AG04450 (cell line): ENCODE measurements around the gene SF3A2. TPM values are rescaled to one million over a fixed set of nuclear protein-coding genes. Genes with fewer than 3 reads are reported as not detected.

ENCODE experiments used
- CTCF ChIA-PET: fragments of 300-600, 350-600 bp; formaldehyde crosslinking; extraction: SDS; loops from one replicate; lab custom pipeline; 2022; ENCODE audit warnings: antibody characterized with exemption, inconsistent platforms; lab: Charles Lee
- POLR2A ChIA-PET: fragments of 350-600 bp; formaldehyde crosslinking; extraction: SDS; loops from one replicate; lab custom pipeline; 2021; ENCODE audit warnings: antibody characterized with exemption, inconsistent platforms; lab: Yijun Ruan, JAX
- DNase-seq: peaks from one replicate; pipeline ENCODE4 v3.0.0-alpha.2; 2011; ENCODE audit warnings: low read depth, low spot score
- H3K27ac ChIP-seq: one replicate; pipeline ENCODE4 v1.5.1; 2012; ENCODE audit warnings: low read depth, low read length, control low read depth
- H3K27me3 ChIP-seq: one replicate; pipeline ENCODE4 v1.6.0; 2012; ENCODE audit warnings: low read length; ENCODE audit not compliant: control insufficient read depth, insufficient read depth
- H3K4me3 ChIP-seq: 2 replicates; pipeline ENCODE4 v1.5.1; 2011; ENCODE audit warnings: mild to moderate bottlenecking, low read depth, low read length, control low read depth
- H3K9me3 ChIP-seq: 2 replicates; pipeline ENCODE4 v1.5.1; 2012; ENCODE audit warnings: low read length; ENCODE audit not compliant: control insufficient read depth, insufficient read depth
- CTCF ChIP-seq: IDR thresholded peaks from 2 replicates; pipeline ENCODE4 v1.5.1; 2011; ENCODE audit warnings: low read depth, low read length, control low read depth, inconsistent platforms
- polyA plus RNA-seq: library from polyadenylated mRNA; depleted of rRNA; stranded (reverse); fragments of >200 nt; gene quantifications from 2 replicates; pipeline ENCODE4 v1.2.3, GENCODE V29; 2011

Gene SF3A2
- polyA plus RNA-seq, 1 experiment, result 7.0 TPM

DNA sequence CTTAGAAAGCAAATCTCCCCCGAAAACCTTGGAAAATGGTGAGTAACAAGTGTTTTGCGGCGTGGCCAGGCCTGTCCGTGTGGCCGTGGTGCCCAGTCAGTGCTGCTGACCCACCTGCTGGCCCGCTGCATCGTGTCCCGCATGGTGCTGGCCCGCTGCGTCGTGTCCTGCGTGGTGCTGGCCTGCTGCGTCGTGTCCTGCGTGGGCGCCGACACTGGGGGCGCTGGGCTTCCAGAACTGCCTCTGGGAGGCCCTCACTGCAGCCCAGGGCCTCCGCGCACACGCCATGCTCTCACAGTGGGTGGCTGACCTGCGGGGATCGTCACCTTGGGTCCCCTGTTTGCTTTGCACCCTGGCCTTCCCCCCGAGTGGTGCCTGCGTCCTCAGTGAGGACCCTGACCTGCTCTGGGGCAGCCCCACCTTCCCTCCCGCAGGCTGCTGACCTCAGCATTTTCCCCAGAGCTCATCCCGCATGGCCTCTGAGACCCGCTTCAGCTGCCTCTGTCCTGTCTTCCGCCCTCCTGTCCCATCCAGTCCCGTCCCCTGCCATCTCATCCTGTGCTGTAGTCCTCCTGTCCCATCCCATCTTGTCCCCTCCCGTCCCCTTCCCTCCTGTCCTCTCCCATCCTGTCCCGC is 11.1 kb upstream of the SF3A2 start:
- ChIA-PET CTCF (no interaction called here), POLR2A (no interaction called here)
- H3K27ac ChIP-seq, result no peak overlapping the region
- no peaks in the 10 kb centered on the region; the same call in 1 of the 2 replicates for H3K9me3 ChIP-seq
- no peak overlapping the region for H3K4me3 ChIP-seq
- H3K27me3 ChIP-seq, result no peaks in the 10 kb centered on the region
- no peak for DNase-seq
- no peak for TF ChIP-seq CTCF

GRCh38 chr19:2226051-2226839 is 10.4 kb upstream of the SF3A2 start:
- TF ChIP-seq CTCF, result no peak
- CTCF ChIA-PET, result interaction anchor here (1.1 kb wide), 1 partner anchor 9 kb away, joined by 3 read pairs; the partner anchor contains the start of gene PLEKHJ1
- Histone ChIP-seq H3K27ac (no peak overlapping the region), H3K9me3 (no peaks in the 10 kb centered on the region; the same call in 1 of the 2 replicates), H3K4me3 (no peak overlapping the region), H3K27me3 (no peaks in the 10 kb centered on the region)
- no peak for DNase-seq
- POLR2A ChIA-PET, result no interaction called here

DNA sequence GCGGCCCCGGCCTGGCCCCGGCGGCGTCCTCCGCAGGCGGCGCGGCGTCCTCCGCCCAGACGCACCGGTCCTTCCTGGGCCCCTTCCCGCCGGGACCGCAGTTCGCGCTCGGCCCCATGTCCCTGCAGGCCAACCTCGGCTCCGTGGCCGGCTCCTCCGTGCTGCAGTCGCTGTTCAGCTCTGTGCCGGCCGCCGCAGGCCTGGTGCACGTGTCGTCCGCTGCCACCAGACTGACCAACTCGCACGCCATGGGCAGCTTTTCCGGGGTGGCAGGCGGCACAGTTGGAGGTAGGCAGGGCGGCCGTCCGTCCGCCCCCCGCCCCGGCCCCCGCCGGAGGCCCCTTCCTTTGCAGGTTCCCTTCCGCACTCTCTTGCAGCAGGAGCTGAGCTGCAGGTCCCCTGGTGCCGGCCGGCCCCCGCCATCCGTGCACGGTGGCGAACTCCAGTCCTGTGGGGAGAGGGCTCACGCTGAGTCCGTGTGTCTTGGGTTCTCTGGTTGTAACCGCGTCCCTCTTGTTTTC is 9.7 kb upstream of the SF3A2 start:
- POLR2A ChIA-PET, result no interaction called here
- no peak for TF ChIP-seq CTCF
- H3K4me3 ChIP-seq, result no peak overlapping the region
- CTCF ChIA-PET, result interaction anchor here (1.1 kb wide), 1 partner anchor 9 kb away, joined by 3 read pairs; the partner anchor contains the start of gene PLEKHJ1
- H3K27me3 ChIP-seq, result no peaks in the 10 kb centered on the region
- no peak for DNase-seq
- H3K27ac ChIP-seq, result no peak overlapping the region
- no peaks in the 10 kb centered on the region; the same call in 1 of the 2 replicates for H3K9me3 ChIP-seq

GRCh38 chr19:2227415-2228156 is 9.0 kb upstream of the SF3A2 start:
- H3K9me3 ChIP-seq, result no peaks in the 10 kb centered on the region; the same call in 1 of the 2 replicates
- TF ChIP-seq CTCF, result no peak
- no peak for DNase-seq
- ChIA-PET POLR2A (no interaction called here), CTCF (interaction anchor here (1.1 kb wide), 1 partner anchor 8 kb away, joined by 3 read pairs; the partner anchor contains the start of gene PLEKHJ1)
- H3K4me3 ChIP-seq, result no peak overlapping the region
- H3K27ac ChIP-seq, result no peak overlapping the region
- H3K27me3 ChIP-seq, result no peaks in the 10 kb centered on the region
